OCI-LY7 (cell line): ENCODE results near the gene HMGXB4.

Source experiments
- CTCF ChIP-seq: fragments of 200-600 bp; sonication (generic); conservative IDR thresholded peaks from 2 replicates; pipeline ENCODE4 v1.5.1; 2014; ENCODE audit warnings: mild to moderate bottlenecking, antibody characterized with exemption, low read length, moderate library complexity, mixed read lengths
- EZH2phosphoT487 ChIP-seq: fragments of 200-600 bp; sonication (generic); IDR thresholded peaks from 2 replicates; pipeline ENCODE4 v1.6.1; 2018; ENCODE audit warnings: low read depth, borderline replicate concordance, mild to moderate bottlenecking, mixed run types, antibody characterized with exemption, low read length, moderate library complexity, mixed read lengths

- no peak for TF ChIP-seq CTCF
- TF ChIP-seq EZH2phosphoT487: no peak
Measured at GRCh38 chr22:35209203-35209602, 48.1 kb upstream of the HMGXB4 start.
